ENCODE data around the gene TBPL1.
A peak's percentile ranks its signal among the peaks of the same experiment; 100 is the strongest.
"Not testable (repeated sequence)": the region's sequence is repeated elsewhere in the genome, so short reads cannot be mapped to it uniquely, and the experiment has no call there.

TBPL1 gene

DNA sequence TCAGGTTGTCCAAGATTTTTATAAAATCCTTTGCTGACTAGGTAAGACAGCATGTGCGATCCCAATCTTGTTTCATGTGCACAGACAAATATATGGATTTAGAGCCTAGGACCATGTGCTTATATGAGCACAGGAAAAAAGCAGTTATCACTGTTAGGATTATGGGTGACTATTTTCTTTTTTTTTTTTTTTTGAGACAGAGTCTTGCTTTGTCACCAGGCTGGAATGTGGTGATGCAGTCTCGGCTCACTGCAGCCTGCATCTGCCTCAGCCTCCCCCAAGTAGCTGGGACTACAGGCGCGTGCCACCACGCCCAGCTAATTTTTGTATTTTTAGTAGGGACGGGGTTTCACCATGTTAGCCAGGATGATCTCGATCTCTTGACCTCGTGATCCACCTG, 14.8 kb downstream of the TBPL1 start:
- not testable (repeated sequence) for DNase-seq

DNA sequence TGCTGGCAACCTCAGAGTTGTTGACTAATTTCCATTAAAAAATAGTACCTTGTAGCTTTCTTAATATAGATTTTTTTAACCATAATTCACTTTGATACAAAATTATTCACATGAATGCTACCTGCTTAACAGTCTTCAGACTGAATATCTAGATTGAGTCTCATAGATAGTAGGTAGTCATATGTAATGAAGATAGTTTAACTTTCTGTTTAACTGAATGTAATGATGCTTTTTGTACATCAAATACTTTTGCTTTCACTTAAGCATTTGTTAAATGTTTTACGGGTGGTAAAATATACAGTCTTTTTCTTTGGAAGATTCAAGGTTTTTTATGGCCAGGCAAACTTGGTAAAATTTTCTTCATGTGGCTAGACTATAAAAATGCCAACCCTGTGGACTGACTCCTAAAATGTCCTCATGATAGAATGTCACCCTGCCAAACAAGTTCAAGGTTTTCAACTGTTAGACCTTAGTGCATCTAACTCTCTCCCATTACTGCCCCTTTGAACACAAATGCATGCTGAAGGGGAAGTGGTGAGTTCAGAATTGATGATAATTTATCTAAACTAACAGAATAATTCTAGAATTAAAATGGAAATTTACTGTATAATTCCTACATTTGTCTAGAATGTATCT, 16.4 kb downstream of the TBPL1 start:
- intact Hi-C loops (cut with DNase I) = no loop called here
- DNase-seq = no peak

More for the DNA sequence above, 14.8 kb downstream of the TBPL1 start:
- intact Hi-C loops (cut with DNase I) = not testable (repeated sequence)

DNA sequence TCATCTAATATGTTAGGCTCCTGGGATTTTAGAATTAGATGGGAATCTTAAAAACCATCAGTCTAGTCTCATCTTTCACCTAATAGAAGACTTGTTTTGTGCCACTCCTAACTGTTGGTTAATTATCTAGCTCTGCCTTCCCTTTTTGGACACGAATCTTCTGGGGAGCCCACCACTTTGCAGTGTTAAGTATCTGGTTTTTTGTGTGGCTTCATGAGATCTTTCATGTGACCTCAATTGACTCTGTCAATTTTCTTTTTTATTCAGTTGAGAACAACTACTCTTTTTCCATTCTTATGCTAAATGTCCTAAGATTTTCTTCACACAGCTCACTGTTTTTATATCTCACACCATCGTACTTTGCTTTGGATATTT, 16.9 kb downstream of the TBPL1 start:
- intact Hi-C loops (cut with DNase I) = loop anchor here (5.0 to 10.0 kb wide), 2 partner anchors 92 to 125 kb away; no protein-coding TSS in a partner anchor
- no peak for DNase-seq

DNA sequence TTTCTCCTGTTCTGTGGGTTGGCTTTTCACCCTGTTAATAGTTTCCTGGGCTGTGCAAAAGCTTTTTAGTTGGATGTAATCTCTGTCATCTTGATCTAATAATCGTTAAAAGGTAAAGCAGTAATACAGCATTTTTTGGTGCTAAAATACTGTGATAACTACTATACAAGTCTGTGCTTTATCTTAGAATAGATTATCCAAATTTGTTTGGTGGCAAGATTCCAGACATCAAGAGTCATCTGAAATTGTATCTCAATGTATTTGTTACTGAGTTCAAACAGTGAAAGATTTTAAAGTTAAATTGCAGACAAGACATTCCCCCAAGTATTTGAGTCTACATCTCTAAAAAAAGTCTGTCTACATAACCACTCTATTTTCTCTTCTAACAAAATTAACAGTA, 18.8 kb downstream of the TBPL1 start:
- DNase-seq = no peak
- intact Hi-C loops (cut with DNase I) = loop anchor here (5.0 to 10.0 kb wide), 2 partner anchors 90 to 123 kb away; no protein-coding TSS in a partner anchor

DNA sequence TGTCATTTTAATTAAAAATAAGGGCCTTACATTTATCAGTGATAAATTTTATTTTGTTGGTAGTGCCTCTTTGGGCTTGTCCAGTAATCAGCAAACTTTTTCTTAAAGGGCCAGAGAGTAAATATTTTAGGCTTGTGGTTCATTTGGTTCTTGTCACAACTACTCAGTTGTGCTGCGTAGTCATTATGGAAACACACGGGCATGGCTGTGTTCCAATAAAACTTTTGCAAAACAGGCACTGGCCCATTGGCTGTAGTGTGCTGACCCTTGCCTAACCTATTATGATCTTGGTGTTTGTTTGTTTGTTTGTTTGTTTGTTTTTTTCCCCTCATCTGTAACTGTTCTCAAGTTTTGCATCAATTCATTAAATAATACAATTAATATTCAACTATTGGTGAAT, 19.4 kb downstream of the TBPL1 start:
- DNase-seq = no peak
- intact Hi-C loops (cut with DNase I) = loop anchor here (5.0 to 10.0 kb wide), 2 partner anchors 90 to 122 kb away; no protein-coding TSS in a partner anchor

DNA sequence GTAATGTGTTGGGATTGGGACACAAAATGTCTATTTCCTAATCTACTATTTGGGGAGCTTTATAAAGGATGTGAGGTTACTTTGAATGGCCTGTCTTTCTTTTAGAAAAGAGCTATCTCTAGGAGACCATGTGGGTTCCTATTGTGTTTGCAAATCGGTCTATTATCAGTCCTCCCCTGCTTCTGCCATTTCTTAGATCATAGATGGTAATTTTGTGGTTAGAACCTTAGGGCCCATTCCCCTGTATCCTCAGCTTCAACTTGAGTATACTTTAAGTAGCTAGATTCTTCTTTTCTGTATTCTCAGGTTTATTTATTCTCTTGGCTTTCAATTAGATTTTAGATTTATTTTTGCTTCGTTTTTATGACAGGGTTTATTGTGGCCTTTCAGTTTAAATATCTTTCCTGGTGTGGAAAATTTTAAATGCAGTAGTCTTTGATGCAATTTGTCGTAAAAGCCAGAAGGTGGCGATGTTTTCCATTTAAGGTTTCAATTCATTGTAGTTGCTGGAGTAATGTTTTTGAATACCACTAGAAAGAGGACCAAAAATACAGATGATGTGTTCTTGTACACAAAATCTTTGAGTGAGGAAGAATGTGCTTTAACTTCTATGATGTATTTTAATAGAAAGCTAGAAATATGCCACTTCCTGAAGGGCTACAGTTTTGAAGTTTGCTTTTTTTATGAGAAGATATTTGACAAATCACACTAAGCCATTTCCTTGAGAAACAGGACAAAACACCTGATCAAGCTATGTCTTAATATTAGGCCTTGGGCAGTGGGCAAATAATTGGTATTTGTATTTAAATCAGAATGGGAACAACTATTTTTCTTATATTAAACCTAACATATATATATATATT, 20.3 kb downstream of the TBPL1 start:
- DNase-seq = peak in 4 of 42 donors; percentile 14 to 66 (median 39)
- intact Hi-C loops (cut with DNase I) = loop anchor here (5.0 to 10.0 kb wide), 2 partner anchors 89 to 121 kb away; no protein-coding TSS in a partner anchor

DNA sequence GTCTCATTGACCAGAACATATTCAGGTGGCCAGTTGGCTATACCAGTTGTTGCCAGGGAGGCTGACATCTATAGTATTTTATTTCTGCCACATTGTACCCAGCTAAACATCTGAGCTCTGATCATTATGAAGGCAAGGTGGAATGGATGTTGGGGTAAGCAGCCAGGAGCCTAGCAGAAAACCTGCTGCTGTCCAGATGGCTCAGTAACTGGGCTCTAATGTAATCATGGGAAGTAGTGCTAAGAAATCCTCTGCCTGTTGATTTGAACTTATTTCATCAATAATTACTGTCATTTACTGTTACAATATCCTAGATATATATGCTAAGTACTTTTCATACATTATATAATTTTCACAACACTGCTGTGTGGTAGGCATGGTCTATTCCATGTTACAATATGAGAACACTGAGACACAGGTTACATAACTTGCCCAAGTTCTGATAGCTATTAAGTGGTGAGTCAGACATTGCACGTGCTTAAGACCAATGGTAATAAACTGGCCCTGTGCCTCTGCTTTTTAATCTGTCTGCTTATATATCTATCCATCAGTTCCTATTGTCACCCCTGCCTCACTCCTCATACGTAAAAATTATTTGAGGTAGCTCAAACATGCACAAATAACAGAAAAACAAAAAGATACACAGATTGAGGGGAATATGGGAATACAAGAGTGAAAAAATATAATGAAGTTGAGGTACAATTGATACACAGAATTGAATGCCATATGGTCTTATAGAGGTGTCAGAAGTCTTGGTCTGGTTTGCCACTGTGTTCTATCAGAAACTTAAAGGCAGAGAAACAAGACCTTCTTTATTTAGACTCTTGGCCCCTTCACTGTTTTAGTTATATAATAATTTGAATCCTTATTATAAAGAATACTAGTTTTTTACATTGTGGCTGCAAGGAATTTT, 25.2 kb downstream of the TBPL1 start:
- intact Hi-C loops (cut with DNase I) = loop anchor here (10.0 kb wide), 1 partner anchor 117 kb away; no protein-coding TSS in a partner anchor
- DNase-seq = peak in 1 of 42 donors; percentile 20

DNA sequence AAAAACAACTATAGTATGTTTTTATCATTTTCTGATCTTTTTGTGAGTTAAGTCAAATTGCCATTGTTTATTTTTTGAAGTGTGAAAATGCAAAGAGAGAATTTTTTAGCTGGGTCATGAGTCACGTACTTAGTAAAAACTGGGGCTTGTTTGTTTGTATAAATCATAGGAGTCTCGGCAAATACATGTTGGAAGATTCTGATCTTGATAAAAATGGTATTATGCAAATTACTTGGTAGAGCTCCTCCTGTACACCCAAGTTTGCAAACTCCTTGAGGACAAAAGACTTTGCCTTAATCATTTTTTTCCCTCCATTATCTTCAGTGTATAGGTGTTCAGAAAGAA, 25.8 kb downstream of the TBPL1 start:
- intact Hi-C loops (cut with DNase I) = loop anchor here (10.0 kb wide), 1 partner anchor 116 kb away; no protein-coding TSS in a partner anchor

DNA sequence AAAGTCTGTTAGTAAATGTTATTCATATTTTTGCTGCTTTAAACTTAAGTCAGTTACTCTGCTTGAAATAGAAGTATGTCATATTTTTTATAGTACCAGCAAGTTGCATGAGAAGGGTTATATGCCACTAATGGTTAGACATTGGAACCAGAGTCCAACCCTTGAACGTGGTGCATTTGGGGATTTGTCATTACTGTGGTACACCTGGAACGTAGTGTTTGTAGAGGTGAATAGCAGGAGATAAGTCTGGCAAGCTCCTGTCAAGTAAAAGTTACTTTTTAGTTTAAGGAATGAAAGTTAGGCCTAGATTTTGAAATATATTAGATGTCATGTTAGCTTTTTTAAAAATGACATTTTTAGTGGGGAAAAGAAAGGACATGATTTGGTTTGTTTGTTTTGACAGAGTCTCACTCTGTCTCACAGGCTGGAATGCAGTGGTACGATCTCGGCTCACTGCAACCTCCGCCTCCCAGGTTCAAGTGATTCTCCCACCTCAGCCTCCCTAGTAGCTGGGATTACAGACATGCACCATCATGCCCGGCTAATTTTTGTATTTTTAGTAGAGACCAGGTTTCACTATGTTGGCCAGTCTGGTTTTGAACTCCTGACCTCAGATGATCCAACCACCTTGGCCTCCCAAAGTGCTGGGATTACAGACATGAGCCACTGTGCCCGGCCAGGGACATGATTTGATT, 26.4 kb downstream of the TBPL1 start:
- not testable (repeated sequence) for DNase-seq
- intact Hi-C loops (cut with DNase I) = loop anchor here (10.0 kb wide), 1 partner anchor 115 kb away; no protein-coding TSS in a partner anchor

More for the DNA sequence above, 25.8 kb downstream of the TBPL1 start:
- no peak for DNase-seq

DNA sequence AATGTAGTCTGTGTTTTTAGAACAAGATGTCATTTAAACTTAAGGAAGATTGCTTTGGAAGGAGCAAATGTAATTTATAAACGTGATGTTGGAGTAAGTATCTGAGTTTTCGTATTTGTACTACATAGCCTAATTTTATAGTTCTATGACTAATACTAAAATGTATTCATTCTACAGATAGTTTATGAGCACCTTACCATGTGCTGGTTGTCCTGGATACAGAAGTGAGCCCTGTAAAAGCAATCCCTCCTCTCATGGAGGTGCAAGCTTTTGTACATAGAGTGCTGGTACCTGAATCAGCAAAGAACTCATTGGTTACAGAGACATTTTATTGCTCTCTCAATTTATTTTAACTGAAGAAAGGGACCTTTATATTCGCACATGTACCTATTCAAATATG, 27.1 kb downstream of the TBPL1 start:
- DNase-seq = peak in 2 of 42 donors; percentile 23 to 44
- intact Hi-C loops (cut with DNase I) = no loop called here

DNA sequence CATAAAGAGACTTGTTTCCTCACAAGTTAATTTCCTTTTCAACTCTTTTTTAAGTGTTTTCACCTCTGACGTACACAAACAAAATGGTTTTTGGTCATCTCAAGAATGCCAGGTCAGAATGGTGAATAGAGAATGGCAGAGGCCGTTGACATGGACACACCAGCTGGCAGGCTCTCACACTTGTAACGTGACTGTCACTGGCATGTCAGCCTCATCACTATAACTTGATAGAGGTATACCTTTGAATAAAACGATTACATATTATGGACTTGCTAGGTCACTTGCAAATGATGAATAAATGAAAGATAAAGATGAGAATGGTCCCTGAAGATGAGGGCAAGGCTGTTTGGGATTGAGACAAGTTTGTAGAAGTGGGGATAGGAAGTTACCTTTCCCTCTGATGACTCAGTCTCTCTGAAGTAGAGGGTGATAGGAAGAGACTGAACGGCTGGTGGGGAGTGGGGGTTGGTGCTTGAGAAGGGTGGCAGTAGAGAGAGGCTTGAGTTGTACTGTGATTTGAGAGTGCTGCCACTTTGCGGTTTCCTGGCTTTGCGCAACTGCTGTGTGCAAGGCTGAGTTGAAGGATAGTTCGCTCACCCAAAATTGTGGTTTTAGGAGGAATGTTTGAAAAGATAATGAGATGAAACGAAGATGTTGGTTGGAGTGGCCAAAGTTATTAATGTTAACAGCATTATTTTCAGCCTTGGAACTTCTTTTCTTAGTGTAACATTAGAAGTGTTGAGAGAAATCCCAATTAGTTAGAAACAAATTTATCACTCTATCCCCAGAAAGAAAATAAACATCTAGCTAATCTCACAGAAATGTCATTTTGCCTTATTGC, 30.3 kb downstream of the TBPL1 start:
- intact Hi-C loops (cut with DNase I) = no loop called here
- peak in 2 of 42 donors; percentile 30 to 58 for DNase-seq

DNA sequence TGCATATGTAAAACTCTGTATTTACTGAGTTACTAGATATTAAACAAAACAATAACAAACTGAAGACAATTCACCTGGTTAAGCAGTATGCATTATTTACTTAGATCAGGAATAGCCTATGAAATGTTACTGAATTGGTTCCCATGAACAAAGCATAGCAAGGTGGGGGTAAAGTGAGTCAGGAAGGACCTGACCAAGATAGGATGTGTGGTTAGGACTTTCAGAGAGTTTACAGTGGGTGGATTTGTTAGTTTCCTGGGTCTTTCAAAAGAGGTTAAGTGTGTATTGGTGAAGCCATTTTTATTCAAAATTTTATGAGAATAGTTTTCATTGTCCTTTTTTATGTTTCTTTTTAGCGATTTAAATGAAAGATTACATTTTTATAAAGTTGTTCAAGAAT, 32.9 kb downstream of the TBPL1 start:
- no peak for DNase-seq
- intact Hi-C loops (cut with DNase I) = no loop called here

DNA sequence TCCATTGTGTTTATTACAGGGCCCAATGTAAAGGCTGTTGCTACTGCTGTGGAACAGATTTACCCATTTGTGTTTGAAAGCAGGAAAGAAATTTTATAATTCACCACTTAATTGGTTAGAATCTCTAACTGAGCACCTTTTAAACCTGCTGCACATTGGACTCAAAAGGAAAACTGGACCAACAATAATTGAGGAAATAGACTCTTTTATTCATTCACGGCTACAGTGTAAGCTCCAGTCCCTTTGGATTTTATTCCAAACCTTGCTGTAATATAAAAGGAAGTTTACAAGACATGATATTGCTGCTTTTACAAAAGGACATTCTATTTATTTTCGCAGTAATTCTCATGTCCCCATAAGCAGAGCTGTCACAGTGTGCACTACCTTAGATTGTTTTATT, 33.9 kb downstream of the TBPL1 start:
- intact Hi-C loops (cut with DNase I) = no loop called here
- DNase-seq = no peak

DNA sequence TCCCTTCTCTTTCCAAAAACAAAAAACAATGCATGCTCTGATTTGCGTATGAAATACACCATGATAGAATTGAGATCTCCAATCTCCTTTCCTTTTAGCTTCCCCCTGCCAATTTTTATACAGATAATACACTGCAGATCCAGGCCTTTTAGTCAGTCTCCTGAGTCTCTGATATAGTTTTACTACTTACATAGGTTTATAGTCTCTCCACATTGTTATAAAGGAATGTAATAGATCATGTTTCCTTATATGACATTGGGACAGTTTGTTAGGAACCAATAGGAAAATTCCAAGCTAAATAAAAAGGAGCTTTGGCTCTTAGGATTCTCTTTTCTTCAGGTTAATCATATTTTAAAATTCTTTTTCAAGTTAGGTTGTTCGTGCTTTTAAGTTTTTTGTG, 36.5 kb downstream of the TBPL1 start:
- intact Hi-C loops (cut with DNase I) = no loop called here

DNA sequence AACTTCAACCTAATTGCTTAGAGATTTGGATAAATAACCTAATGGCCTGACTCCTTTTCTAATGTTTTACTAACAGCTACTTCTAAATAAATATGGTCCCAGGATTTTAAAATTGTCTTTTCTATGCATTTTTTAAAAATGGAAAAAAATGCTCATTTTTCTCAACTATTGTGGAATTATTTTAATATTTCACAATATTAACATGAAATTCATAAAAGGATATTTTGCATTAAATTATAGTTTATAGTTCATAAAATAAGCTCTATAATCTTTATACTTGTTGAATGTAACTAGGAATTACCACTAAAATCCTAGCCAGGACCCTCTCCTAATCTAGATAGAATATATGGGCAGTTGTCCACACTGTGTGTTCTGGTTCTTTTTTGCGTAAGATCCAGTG, 37.3 kb downstream of the TBPL1 start:
- DNase-seq = no peak
- intact Hi-C loops (cut with DNase I) = no loop called here

More for the DNA sequence above, 36.5 kb downstream of the TBPL1 start:
- no peak for DNase-seq

DNA sequence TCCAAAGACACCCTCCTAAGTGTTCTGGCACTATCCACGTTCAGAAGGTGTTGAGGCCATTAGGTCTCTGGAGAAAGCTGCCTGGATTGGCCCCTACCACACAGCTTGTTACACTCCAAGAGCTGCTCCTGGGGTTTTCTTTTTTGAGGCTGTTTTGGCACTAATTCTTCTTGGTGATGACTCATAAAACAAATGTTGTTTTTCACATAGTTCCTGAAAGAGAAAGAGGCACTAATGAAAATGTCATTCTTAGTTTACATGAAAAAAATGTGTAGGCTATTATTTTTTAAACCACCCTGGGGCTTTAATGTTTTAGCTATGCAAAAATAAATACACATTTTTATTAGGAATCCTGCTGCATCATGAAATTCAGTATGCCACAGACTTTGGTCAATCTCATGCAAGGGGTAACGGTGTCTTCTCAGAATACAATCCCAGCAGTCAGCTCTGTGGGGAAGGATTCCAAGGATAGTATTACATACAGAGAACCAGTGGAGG, 38.1 kb downstream of the TBPL1 start:
- intact Hi-C loops (cut with DNase I) = no loop called here
- DNase-seq = no peak

DNA sequence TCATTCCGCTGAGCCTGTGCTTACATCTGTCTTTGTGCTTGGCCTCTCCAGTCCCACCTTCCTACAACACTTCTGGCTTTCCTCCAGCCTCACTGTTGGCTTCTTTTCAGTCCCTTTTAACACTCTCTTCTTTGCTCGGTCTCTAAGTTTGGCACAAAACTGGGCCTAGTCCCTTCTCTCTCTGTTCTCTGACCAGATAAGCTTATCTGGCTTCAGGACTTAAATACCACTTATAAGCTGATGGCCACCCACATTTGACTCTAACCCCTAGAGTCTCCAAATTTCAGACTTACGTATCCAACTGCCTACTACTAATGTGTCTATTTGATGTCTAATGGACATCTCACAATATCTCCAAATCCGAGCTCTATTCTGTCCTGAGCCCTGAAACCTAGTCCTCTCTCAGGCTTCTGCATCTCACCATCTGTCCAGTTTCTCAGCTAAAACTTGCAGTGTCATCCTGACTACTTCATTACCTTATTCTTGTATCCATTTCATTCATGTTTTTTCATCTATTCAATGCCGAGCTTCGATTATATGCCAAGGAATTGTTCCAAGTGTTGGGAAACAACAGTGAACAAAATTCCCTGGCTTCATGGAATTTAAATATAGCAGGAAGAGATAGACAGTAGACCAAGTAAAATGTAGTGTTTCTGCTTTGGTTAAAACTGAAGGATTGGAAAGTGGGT, 40.1 kb downstream of the TBPL1 start:
- intact Hi-C loops (cut with DNase I) = no loop called here
- no peak for DNase-seq
